ENCODE results near the gene POPDC2. TPM values are rescaled to one million over a fixed set of nuclear protein-coding genes. Genes with fewer than 3 reads are reported as not detected.

POPDC2 gene
- total and polyA plus RNA-seq, 9 donors = 8.6 to 30.2 (median 13.6) TPM

DNA sequence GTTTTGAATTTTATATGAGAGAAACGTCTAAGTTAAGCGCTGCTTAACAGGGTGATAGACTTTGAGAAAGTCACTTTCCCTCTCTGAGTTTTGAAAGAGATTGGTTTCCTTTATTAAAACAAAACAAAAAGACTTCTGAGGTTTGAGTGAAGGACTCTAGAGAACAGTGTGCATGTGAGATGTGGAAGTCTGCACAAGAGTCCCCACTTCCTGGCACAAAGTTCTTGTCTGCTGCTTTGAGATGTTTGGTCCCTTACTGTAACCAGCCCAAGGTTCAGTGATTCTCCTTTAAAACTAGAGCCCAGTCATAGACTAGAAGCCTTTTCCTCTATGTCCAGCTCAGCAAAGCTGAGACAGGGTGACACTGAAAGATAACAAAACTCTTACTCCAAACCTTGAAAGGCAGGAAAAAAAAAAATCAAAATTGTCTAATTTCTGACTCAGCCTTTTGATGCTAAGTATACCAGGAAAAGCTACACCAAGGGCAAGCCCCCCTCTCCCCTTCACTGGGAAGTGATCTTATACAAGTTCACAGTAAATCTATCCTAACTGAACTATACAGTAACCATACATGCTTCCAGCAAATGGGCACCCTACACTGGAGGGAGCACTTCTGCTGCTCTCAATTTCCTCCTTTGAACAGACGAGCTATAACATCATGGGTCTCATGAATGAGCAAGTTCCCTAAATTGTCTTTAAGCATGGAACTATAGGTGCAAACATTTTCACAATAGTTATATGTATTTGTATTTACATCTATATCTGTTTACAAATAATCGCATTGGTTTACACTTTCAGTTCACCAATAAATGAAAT, 2.3 kb downstream of the POPDC2 start:
- H3K4me3 ChIP-seq (ENCODE audit: low read length) = no peak overlapping the region
- H3K4me1 ChIP-seq (ENCODE audit: control insufficient read depth, insufficient read depth, low read length) = peaks cover 26% of the 10 kb centered on the region
- H3K9me3 ChIP-seq (replicated peaks; ENCODE audit: control insufficient read depth, low read depth, low read length) = no peaks in the 10 kb centered on the region
- peaks cover 10% of the 10 kb centered on the region for H3K36me3 ChIP-seq (ENCODE audit: control insufficient read depth, insufficient read depth, low read length)
- peak; percentile 43 for DNase-seq
- no peaks in the 10 kb centered on the region for H3K27me3 ChIP-seq (ENCODE audit: control insufficient read depth, insufficient read depth, low read length)
- WGBS (ENCODE audit: insufficient coverage) = no CpG with 5 or more reads among the region's 4 CpGs
- no peak overlapping the region for H3K27ac ChIP-seq (ENCODE audit: low read length)

GRCh38 chr3:119653876-119654275, 6.5 kb downstream of the POPDC2 start:
- Histone ChIP-seq H3K4me3 (ENCODE audit: low read length) (no peak overlapping the region), H3K27me3 (ENCODE audit: control insufficient read depth, insufficient read depth, low read length) (no peaks in the 10 kb centered on the region)

GRCh38 chr3:119652306-119653033, 7.9 kb downstream of the POPDC2 start:
- H3K27ac ChIP-seq (ENCODE audit: low read length) = peak overlapping the region; percentile 79
- H3K4me3 ChIP-seq (ENCODE audit: low read length) = no peak overlapping the region
- peak; percentile 82 for DNase-seq
- no peaks in the 10 kb centered on the region for H3K9me3 ChIP-seq (replicated peaks; ENCODE audit: control insufficient read depth, low read depth, low read length)
- H3K4me1 ChIP-seq (ENCODE audit: control insufficient read depth, insufficient read depth, low read length) = peaks cover 15% of the 10 kb centered on the region
- no peaks in the 10 kb centered on the region for H3K27me3 ChIP-seq (ENCODE audit: control insufficient read depth, insufficient read depth, low read length)
- H3K36me3 ChIP-seq (ENCODE audit: control insufficient read depth, insufficient read depth, low read length) = peaks cover 15% of the 10 kb centered on the region
- WGBS (ENCODE audit: insufficient coverage) = 85% methylated on average over 4 of the region's 7 CpGs

More at GRCh38 chr3:119653876-119654275, 6.5 kb downstream of the POPDC2 start:
- Histone ChIP-seq H3K27ac (ENCODE audit: low read length) (no peak overlapping the region), H3K9me3 (replicated peaks; ENCODE audit: control insufficient read depth, low read depth, low read length) (no peaks in the 10 kb centered on the region), H3K4me1 (ENCODE audit: control insufficient read depth, insufficient read depth, low read length) (peaks cover 15% of the 10 kb centered on the region), H3K36me3 (ENCODE audit: control insufficient read depth, insufficient read depth, low read length) (peaks cover 7% of the 10 kb centered on the region)
- no peak for DNase-seq
- WGBS (ENCODE audit: insufficient coverage) = 39% methylated on average over 2 of the region's 2 CpGs

DNA sequence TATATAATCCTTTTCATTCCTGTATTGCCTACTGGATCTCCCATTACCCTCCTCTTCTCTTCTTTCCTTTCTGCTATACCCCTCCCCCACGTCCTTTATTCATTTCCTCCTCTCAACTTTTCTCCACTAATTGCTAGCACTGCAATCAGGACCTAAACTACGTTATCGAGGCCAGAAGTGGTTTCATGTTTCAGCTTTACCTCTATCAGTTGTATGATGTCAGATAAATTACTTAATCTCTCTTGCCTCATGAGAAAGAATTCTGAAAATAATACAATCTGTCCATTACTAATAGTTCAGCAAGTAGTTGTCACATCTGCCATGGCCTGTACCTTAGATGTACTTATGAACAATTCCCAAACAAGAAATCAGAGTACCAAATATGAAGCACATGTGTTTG, 10.6 kb downstream of the POPDC2 start:
- Histone ChIP-seq H3K4me3 (ENCODE audit: low read length) (no peak overlapping the region), H3K27me3 (ENCODE audit: control insufficient read depth, insufficient read depth, low read length) (no peaks in the 10 kb centered on the region), H3K4me1 (ENCODE audit: control insufficient read depth, insufficient read depth, low read length) (peaks cover 18% of the 10 kb centered on the region), H3K27ac (ENCODE audit: low read length) (no peak overlapping the region), H3K36me3 (ENCODE audit: control insufficient read depth, insufficient read depth, low read length) (peaks cover 19% of the 10 kb centered on the region), H3K9me3 (replicated peaks; ENCODE audit: control insufficient read depth, low read depth, low read length) (no peaks in the 10 kb centered on the region)
- DNase-seq = no peak
- no CpG with 5 or more reads among the region's 3 CpGs for WGBS (ENCODE audit: insufficient coverage)

DNA sequence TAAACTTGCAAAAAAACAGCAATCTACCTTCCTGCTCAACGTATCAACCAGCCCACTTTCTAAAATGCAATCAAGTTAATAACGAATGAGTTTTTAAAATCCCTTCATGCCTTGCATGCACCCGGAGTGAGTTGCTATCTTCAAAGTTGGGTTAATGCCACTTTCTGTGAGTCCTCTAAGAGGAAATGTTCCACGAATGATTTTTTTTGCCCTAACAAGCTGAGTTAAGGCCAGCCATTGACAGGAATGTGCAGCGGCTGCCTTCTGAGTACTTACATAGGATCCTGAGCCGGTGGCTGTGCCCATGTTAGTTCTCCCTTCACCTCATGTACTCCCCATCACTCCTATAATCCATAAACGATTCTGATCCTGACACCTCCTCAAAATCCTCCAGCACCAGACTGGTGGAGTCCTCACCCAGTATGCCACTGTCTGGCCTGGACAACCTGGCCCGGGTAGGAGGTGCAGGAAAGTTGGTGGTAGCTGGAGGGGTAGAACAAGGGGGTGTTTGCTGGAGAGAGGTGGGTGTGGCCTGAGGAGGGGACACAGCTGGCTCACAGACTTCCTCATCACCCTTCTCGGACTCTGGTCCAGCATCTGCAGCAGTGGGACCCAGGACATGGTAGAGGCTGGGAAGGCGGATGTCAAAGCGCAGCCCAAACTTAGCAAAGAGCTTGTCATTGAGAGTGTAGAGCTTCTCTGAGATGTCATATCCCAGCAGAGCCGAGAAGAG, 12.4 kb downstream of the POPDC2 start:
- peak overlapping the region; percentile 78 for H3K27ac ChIP-seq (ENCODE audit: low read length)
- no peaks in the 10 kb centered on the region for H3K27me3 ChIP-seq (ENCODE audit: control insufficient read depth, insufficient read depth, low read length)
- H3K4me3 ChIP-seq (ENCODE audit: low read length) = no peak overlapping the region
- peaks cover 18% of the 10 kb centered on the region for H3K4me1 ChIP-seq (ENCODE audit: control insufficient read depth, insufficient read depth, low read length)
- 75% methylated on average over 10 of the region's 12 CpGs for WGBS (ENCODE audit: insufficient coverage)
- peaks cover 17% of the 10 kb centered on the region for H3K36me3 ChIP-seq (ENCODE audit: control insufficient read depth, insufficient read depth, low read length)
- no peak for DNase-seq
- H3K9me3 ChIP-seq (replicated peaks; ENCODE audit: control insufficient read depth, low read depth, low read length) = no peaks in the 10 kb centered on the region

GRCh38 chr3:119647171-119647570, 13.2 kb downstream of the POPDC2 start:
- peaks cover 13% of the 10 kb centered on the region for H3K4me1 ChIP-seq (ENCODE audit: control insufficient read depth, insufficient read depth, low read length)
- peak; percentile 56 for DNase-seq
- 89% methylated on average over 1 of the region's 2 CpGs for WGBS (ENCODE audit: insufficient coverage)
- H3K36me3 ChIP-seq (ENCODE audit: control insufficient read depth, insufficient read depth, low read length) = peaks cover 19% of the 10 kb centered on the region
- H3K4me3 ChIP-seq (ENCODE audit: low read length) = no peak overlapping the region
- no peaks in the 10 kb centered on the region for H3K9me3 ChIP-seq (replicated peaks; ENCODE audit: control insufficient read depth, low read depth, low read length)
- H3K27me3 ChIP-seq (ENCODE audit: control insufficient read depth, insufficient read depth, low read length) = no peaks in the 10 kb centered on the region
- peak overlapping the region; percentile 78 for H3K27ac ChIP-seq (ENCODE audit: low read length)

DNA sequence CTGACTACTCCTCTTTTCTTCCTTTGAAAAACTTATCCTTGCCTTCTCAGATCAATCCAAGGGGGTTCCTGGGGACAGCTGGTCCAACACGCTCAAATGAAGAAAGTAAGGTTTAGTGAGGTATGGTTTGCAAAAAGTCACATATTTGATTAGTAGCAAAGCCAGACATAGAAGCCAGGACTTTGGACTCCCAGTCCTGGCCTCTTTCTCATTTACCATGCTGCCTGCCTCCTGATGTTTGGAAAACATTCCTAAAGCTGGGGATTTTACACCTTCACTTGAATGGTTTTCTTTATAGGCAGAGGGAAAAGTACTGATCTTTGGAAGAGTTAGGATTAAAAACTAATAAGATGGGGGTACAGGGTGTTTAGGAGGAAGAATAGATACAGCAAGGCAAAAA, 14.6 kb downstream of the POPDC2 start:
- Histone ChIP-seq H3K27ac (ENCODE audit: low read length) (no peak overlapping the region), H3K36me3 (ENCODE audit: control insufficient read depth, insufficient read depth, low read length) (peaks cover 23% of the 10 kb centered on the region), H3K4me1 (ENCODE audit: control insufficient read depth, insufficient read depth, low read length) (peaks cover 9% of the 10 kb centered on the region), H3K4me3 (ENCODE audit: low read length) (no peak overlapping the region), H3K9me3 (replicated peaks; ENCODE audit: control insufficient read depth, low read depth, low read length) (no peaks in the 10 kb centered on the region), H3K27me3 (ENCODE audit: control insufficient read depth, insufficient read depth, low read length) (no peaks in the 10 kb centered on the region)
- 100% methylated on average over 1 of the region's 1 CpG for WGBS (ENCODE audit: insufficient coverage)
- DNase-seq = no peak

DNA sequence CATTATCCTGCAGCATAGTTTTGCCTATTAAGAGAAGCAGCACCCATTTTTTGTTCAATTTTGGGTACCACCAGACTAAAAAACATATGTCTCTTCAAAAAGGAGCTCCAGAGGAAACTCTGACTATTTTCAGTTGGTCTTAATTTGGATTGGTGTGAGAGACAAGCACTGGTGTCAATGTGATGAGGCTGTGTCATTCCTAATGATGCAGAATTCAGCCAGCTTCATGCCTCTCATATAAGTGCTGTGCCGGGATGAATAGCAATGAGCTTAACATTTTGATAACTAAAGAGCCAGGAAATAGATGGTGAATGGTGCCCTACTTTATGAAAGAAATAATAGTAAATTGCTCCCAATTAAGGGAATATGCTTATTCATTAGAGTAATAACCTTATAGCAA, 15.9 kb downstream of the POPDC2 start:
- DNase-seq = no peak
- WGBS (ENCODE audit: insufficient coverage) = no CpG with 5 or more reads among the region's 1 CpG
- no peak overlapping the region for H3K27ac ChIP-seq (ENCODE audit: low read length)
- no peaks in the 10 kb centered on the region for H3K27me3 ChIP-seq (ENCODE audit: control insufficient read depth, insufficient read depth, low read length)
- peaks cover 9% of the 10 kb centered on the region for H3K4me1 ChIP-seq (ENCODE audit: control insufficient read depth, insufficient read depth, low read length)
- peaks cover 23% of the 10 kb centered on the region for H3K36me3 ChIP-seq (ENCODE audit: control insufficient read depth, insufficient read depth, low read length)
- H3K4me3 ChIP-seq (ENCODE audit: low read length) = no peak overlapping the region
- H3K9me3 ChIP-seq (replicated peaks; ENCODE audit: control insufficient read depth, low read depth, low read length) = no peaks in the 10 kb centered on the region

GRCh38 chr3:119643528-119643927, 16.9 kb downstream of the POPDC2 start:
- H3K27me3 ChIP-seq (ENCODE audit: control insufficient read depth, insufficient read depth, low read length) = no peaks in the 10 kb centered on the region
- no peak overlapping the region for H3K27ac ChIP-seq (ENCODE audit: low read length)
- no CpG with 5 or more reads among the region's 2 CpGs for WGBS (ENCODE audit: insufficient coverage)
- H3K4me3 ChIP-seq (ENCODE audit: low read length) = no peak overlapping the region
- H3K9me3 ChIP-seq (replicated peaks; ENCODE audit: control insufficient read depth, low read depth, low read length) = no peaks in the 10 kb centered on the region
- no peak for DNase-seq
- H3K36me3 ChIP-seq (ENCODE audit: control insufficient read depth, insufficient read depth, low read length) = peaks cover 20% of the 10 kb centered on the region
- H3K4me1 ChIP-seq (ENCODE audit: control insufficient read depth, insufficient read depth, low read length) = peaks cover 12% of the 10 kb centered on the region

Data from muscle of leg (tissue), 11 donors.